Measurements from ENCODE around the gene PROM1. TPM values are rescaled to one million over a fixed set of nuclear protein-coding genes. Genes with fewer than 3 reads are reported as not detected.

PROM1 gene
- total RNA-seq, 1 donor from 2014 or later: 55.9 TPM

- H4K20me1 ChIP-seq (ENCODE audit: low read depth): no peaks in the 10 kb centered on the region
- no peak for TF ChIP-seq CTCF (IDR thresholded peaks at IDR 0.05)
- TF ChIP-seq EZH2phosphoT487 (IDR thresholded peaks at IDR 0.05): no peak
- TF ChIP-seq EZH2 (IDR thresholded peaks at IDR 0.05): no peak
- H3K4me3 Mint-ChIP-seq: no peak overlapping the region
- no peaks in the 10 kb centered on the region for H3K79me2 ChIP-seq (ENCODE audit: low read depth)
- DNase-seq (ENCODE audit: low spot score): no peak
- H3K27ac Mint-ChIP-seq: no peak overlapping the region
- H3K4me1 ChIP-seq: peaks cover 33% of the 10 kb centered on the region
- no peaks in the 10 kb centered on the region for H3K36me3 ChIP-seq
- H2AFZ ChIP-seq (replicated peaks): no peak overlapping the region
- H3K4me2 ChIP-seq: peak overlapping the region; percentile 15
- H3K36me3 Mint-ChIP-seq: peaks cover 9% of the 10 kb centered on the region
- H3K9ac ChIP-seq: no peak overlapping the region
- no peaks in the 10 kb centered on the region for H3K27me3 ChIP-seq
- H3K4me1 Mint-ChIP-seq: peaks cover 16% of the 10 kb centered on the region
- no peaks in the 10 kb centered on the region for H3K9me3 Mint-ChIP-seq
- no peaks in the 10 kb centered on the region for H3K27me3 Mint-ChIP-seq (ENCODE audit: insufficient read depth, low read depth)
- no peaks in the 10 kb centered on the region for H3K9me3 ChIP-seq (ENCODE audit: low read depth)
- peak overlapping the region; percentile 71 for H3K27ac ChIP-seq
- no peak overlapping the region for H3K4me3 ChIP-seq
- H3F3A ChIP-seq (ENCODE audit: low read depth): peaks cover 16% of the 10 kb centered on the region
Measured at GRCh38 chr4:16031546-16032395, 52.1 kb downstream of the PROM1 start.

GRCh38 chr4:16029886-16030285 lies 53.9 kb downstream of the PROM1 start:
- peaks cover 16% of the 10 kb centered on the region for H3K4me1 Mint-ChIP-seq
- Histone ChIP-seq H3K4me1 (peaks cover 33% of the 10 kb centered on the region), H4K20me1 (ENCODE audit: low read depth) (no peaks in the 10 kb centered on the region), H3K9ac (no peak overlapping the region), H3K4me3 (no peak overlapping the region), H3K27me3 (no peaks in the 10 kb centered on the region), H3K36me3 (no peaks in the 10 kb centered on the region), H3K79me2 (ENCODE audit: low read depth) (no peaks in the 10 kb centered on the region), H3K27ac (no peak overlapping the region), H3K4me2 (no peak overlapping the region), H3F3A (ENCODE audit: low read depth) (peaks cover 16% of the 10 kb centered on the region), H2AFZ (replicated peaks) (no peak overlapping the region), H3K9me3 (ENCODE audit: low read depth) (no peaks in the 10 kb centered on the region)
- H3K27ac Mint-ChIP-seq: no peak overlapping the region
- DNase-seq (ENCODE audit: low spot score): no peak
- peaks cover 3% of the 10 kb centered on the region for H3K36me3 Mint-ChIP-seq
- TF ChIP-seq CTCF (IDR thresholded peaks at IDR 0.05) (no peak), EZH2phosphoT487 (IDR thresholded peaks at IDR 0.05) (no peak), EZH2 (IDR thresholded peaks at IDR 0.05) (no peak)
- H3K9me3 Mint-ChIP-seq: no peaks in the 10 kb centered on the region
- H3K4me3 Mint-ChIP-seq: no peak overlapping the region
- peaks cover 3% of the 10 kb centered on the region for H3K27me3 Mint-ChIP-seq (ENCODE audit: insufficient read depth, low read depth)

GRCh38 chr4:16029262-16029661 lies 54.6 kb downstream of the PROM1 start:
- peaks cover 3% of the 10 kb centered on the region for H3K27me3 Mint-ChIP-seq (ENCODE audit: insufficient read depth, low read depth)
- no peaks in the 10 kb centered on the region for H3K9me3 Mint-ChIP-seq
- H3K36me3 Mint-ChIP-seq: peaks cover 3% of the 10 kb centered on the region
- no peaks in the 10 kb centered on the region for H3K36me3 ChIP-seq
- no peaks in the 10 kb centered on the region for H3K79me2 ChIP-seq (ENCODE audit: low read depth)
- no peak overlapping the region for H3K27ac Mint-ChIP-seq
- no peak overlapping the region for H3K9ac ChIP-seq
- no peak for DNase-seq (ENCODE audit: low spot score)
- no peak overlapping the region for H3K27ac ChIP-seq
- no peak overlapping the region for H2AFZ ChIP-seq (replicated peaks)
- no peak overlapping the region for H3K4me3 Mint-ChIP-seq
- no peak overlapping the region for H3K4me2 ChIP-seq
- no peaks in the 10 kb centered on the region for H4K20me1 ChIP-seq (ENCODE audit: low read depth)
- H3K27me3 ChIP-seq: no peaks in the 10 kb centered on the region
- H3F3A ChIP-seq (ENCODE audit: low read depth): peaks cover 16% of the 10 kb centered on the region
- no peak overlapping the region for H3K4me3 ChIP-seq
- H3K4me1 Mint-ChIP-seq: peaks cover 13% of the 10 kb centered on the region
- TF ChIP-seq EZH2phosphoT487 (IDR thresholded peaks at IDR 0.05) (no peak), CTCF (IDR thresholded peaks at IDR 0.05) (no peak), EZH2 (IDR thresholded peaks at IDR 0.05) (no peak)
- peaks cover 33% of the 10 kb centered on the region for H3K4me1 ChIP-seq
- H3K9me3 ChIP-seq (ENCODE audit: low read depth): no peaks in the 10 kb centered on the region

Data from neural progenitor cell (in vitro differentiated cells).